HepG2 (cell line): Measurements from ENCODE around the gene NUFIP1. TPM values are rescaled to one million over a fixed set of nuclear protein-coding genes. Genes with fewer than 3 reads are reported as not detected.

Experiments used
- ARNT2 ChIP-seq: sonication (generic); formaldehyde crosslinking; IDR thresholded peaks from 2 replicates; pipeline ENCODE4 v1.8.0; 2022; ENCODE audit warnings: mild to moderate bottlenecking, low read depth, missing genetic modification reagents, moderate library complexity
- EHMT2 ChIP-seq: fragments of 200-600 bp; sonication (generic); IDR thresholded peaks from 2 replicates; pipeline ENCODE4 v1.7.0; 2017; ENCODE audit warnings: antibody characterized with exemption, low read depth, low read length, borderline replicate concordance
- FLYWCH1 ChIP-seq: sonication (generic); formaldehyde crosslinking; IDR thresholded peaks from 2 replicates; pipeline ENCODE4 v1.8.1; 2023; ENCODE audit warnings: mild to moderate bottlenecking, missing genetic modification reagents
- HMG20A ChIP-seq: IDR thresholded peaks from 2 replicates; pipeline ENCODE4 v1.6.1; 2016; ENCODE audit warnings: borderline replicate concordance
- HMG20B ChIP-seq: conservative IDR thresholded peaks from 2 replicates; pipeline ENCODE4 v1.6.1; 2016; ENCODE audit warnings: missing genetic modification reagents, missing compliant biosample characterization
- NFYB ChIP-seq: sonication (generic); formaldehyde crosslinking; IDR thresholded peaks from 2 replicates; pipeline ENCODE4 v1.4.0; 2020; ENCODE audit warnings: missing genetic modification reagents
- NRL ChIP-seq: sonication (generic); formaldehyde crosslinking; IDR thresholded peaks from 2 replicates; pipeline ENCODE4 v1.5.0; 2020; ENCODE audit warnings: missing genetic modification reagents, mild to moderate bottlenecking, moderate library complexity, borderline replicate concordance
- SKI ChIP-seq: fragments of 450-650 bp; IDR thresholded peaks from one replicate; pipeline ENCODE4 v1.6.1; 2018; ENCODE audit warnings: mild to moderate bottlenecking; ENCODE audit not compliant: partially characterized antibody
- ZBTB21 ChIP-seq: sonication (generic); formaldehyde crosslinking; IDR thresholded peaks from 2 replicates; pipeline ENCODE4 v1.4.0; 2020; ENCODE audit warnings: missing genetic modification reagents
- ZBTB7B ChIP-seq: sonication (generic); formaldehyde crosslinking; IDR thresholded peaks from 2 replicates; pipeline ENCODE4 v1.4.0; 2020; ENCODE audit warnings: missing genetic modification reagents
- ZNF121 ChIP-seq: sonication (generic); formaldehyde crosslinking; IDR thresholded peaks from 2 replicates; pipeline ENCODE4 v1.5.0; 2020; ENCODE audit warnings: mild to moderate bottlenecking, missing genetic modification reagents
- ZNF331 ChIP-seq: sonication (generic); formaldehyde crosslinking; IDR thresholded peaks from 2 replicates; pipeline ENCODE4 v1.4.0; 2020; ENCODE audit warnings: missing genetic modification reagents
- ZNF549 ChIP-seq: sonication (generic); formaldehyde crosslinking; IDR thresholded peaks from 2 replicates; pipeline ENCODE4 v1.5.0; 2020; ENCODE audit warnings: missing genetic modification reagents
- ZNF567 ChIP-seq: sonication (generic); formaldehyde crosslinking; IDR thresholded peaks from 2 replicates; pipeline ENCODE4 v1.8.1; 2023; ENCODE audit warnings: mild to moderate bottlenecking, missing genetic modification reagents, borderline replicate concordance
- ZNF577 ChIP-seq: sonication (generic); formaldehyde crosslinking; IDR thresholded peaks from 2 replicates; pipeline ENCODE4 v1.4.0; 2020; ENCODE audit warnings: mild to moderate bottlenecking, low read depth, missing genetic modification reagents, borderline replicate concordance
- ZNF629 ChIP-seq: sonication (generic); formaldehyde crosslinking; conservative IDR thresholded peaks from 2 replicates; pipeline ENCODE4 v1.5.0; 2020; ENCODE audit warnings: missing genetic modification reagents
- ZNF776 ChIP-seq: sonication (generic); formaldehyde crosslinking; IDR thresholded peaks from 2 replicates; pipeline ENCODE4 v1.4.0; 2020; ENCODE audit warnings: mild to moderate bottlenecking, missing genetic modification reagents
- ZNF788 ChIP-seq: sonication (generic); formaldehyde crosslinking; IDR thresholded peaks from 2 replicates; pipeline ENCODE4 v1.5.0; 2020; ENCODE audit warnings: mild to moderate bottlenecking, missing genetic modification reagents, borderline replicate concordance
- polyA plus RNA-seq, 8 experiments: library from polyadenylated mRNA; depleted of rRNA in 3 of 8; stranded (reverse) in 7 of 8; unstranded in 1 of 8; fragments of >200 nt; fragmentation: Illumina TruSeq in 4 of 8; extraction: Trizol in 4 of 8; gene quantifications; 2 replicates each; pipeline versions ENCODE4 v1.2.1 to v1.2.3, GENCODE V29; 2011 to 2016; ENCODE audit warnings: low read depth in 4 of 8, missing spikeins in 1 of 8, mixed read lengths in 1 of 8; ENCODE audit not compliant: insufficient read depth in 1 of 8
- total RNA-seq, 5 experiments: library from RNA; depleted of rRNA; stranded (reverse); fragments of >200 nt; fragmentation: Illumina TruSeq; extraction: Trizol; gene quantifications; 2 replicates each; pipeline ENCODE4 v1.2.3, GENCODE V29; 2016; ENCODE audit warnings: low read depth in 1 of 5
- TF ChIP-seq, protein P1 (sequence below): sonication (generic); formaldehyde crosslinking; conservative IDR thresholded peaks from 2 replicates; pipeline ENCODE4 v1.4.0; 2020; ENCODE audit warnings: missing genetic modification reagents
- TF ChIP-seq, protein P2 (sequence below): sonication (generic); formaldehyde crosslinking; IDR thresholded peaks from 2 replicates; pipeline ENCODE4 v1.4.0; 2020; ENCODE audit warnings: missing genetic modification reagents, borderline replicate concordance
- TF ChIP-seq, protein P3 (sequence below): IDR thresholded peaks from 2 replicates; pipeline ENCODE4 v1.6.1; 2016
- TF ChIP-seq, protein P4 (sequence below), 2 experiments: fragments of 450-650 bp in 1 of 2; sonication (generic) in 1 of 2; formaldehyde crosslinking; IDR thresholded peaks; 2 replicates each; pipeline versions ENCODE4 v1.5.0 to v1.8.0; 2020 to 2022; ENCODE audit warnings: mild to moderate bottlenecking in 1 of 2, missing genetic modification reagents in 1 of 2

The NUFIP1 gene
- total and polyA plus RNA-seq, 2 of the 13 experiments (the other 11 are each of a cell fraction or from before 2014, with no cell fraction given): 1.9 to 10.3 TPM

DNA sequence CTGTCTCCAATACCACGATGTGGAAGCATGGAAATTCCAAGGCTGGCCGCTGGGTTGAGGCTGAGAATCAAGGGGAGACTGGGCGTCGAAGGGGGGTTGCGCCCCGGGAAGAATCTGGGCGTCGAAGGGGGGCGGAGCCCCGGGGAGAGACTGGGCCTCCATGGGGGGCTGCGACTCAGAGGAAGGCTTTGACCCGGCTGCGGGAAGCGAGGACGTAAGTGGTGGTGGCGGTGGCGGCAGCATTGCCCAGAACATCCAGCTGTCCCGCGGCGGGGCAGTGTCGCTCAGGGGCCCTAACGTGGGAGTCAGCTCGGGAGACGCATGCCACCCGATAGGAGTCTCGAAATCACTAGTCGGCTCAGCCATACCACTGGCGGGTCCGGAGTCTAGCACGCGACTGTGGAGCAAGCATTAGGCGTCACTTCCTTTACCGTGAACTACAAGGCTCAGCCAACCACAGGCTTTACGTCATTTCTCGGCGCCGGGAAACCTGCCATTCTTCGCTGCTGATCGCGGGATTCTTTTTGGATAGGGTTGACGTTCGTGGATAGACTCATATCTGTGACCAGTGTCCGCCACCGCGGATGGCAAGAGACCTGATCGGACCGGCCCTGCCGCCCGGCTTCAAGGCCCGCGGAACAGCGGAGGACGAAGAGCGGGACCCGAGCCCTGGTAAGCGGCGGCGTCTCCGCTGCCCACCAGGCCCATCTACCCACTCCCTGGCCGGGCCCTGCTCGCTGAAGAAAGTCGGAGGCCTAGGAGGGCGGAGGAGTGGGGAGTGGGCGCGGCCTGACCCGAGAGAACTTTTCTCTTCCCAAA is at the start of gene NUFIP1, which contains the start of gene GPALPP1 (continued):
- TF ChIP-seq, protein P1, sequence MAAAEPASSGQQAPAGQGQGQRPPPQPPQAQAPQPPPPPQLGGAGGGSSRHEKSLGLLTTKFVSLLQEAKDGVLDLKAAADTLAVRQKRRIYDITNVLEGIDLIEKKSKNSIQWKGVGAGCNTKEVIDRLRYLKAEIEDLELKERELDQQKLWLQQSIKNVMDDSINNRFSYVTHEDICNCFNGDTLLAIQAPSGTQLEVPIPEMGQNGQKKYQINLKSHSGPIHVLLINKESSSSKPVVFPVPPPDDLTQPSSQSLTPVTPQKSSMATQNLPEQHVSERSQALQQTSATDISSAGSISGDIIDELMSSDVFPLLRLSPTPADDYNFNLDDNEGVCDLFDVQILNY (CRISPR knock-in tag): no peak
- TF ChIP-seq ZNF577 (no peak), ZNF629 (CRISPR knock-in tag) (no peak), ZNF331 (CRISPR knock-in tag) (peak; percentile 84), FLYWCH1 (CRISPR knock-in tag) (no peak), ZBTB7B (CRISPR knock-in tag) (peak; percentile 51; the same call in 1 of the 2 replicates), ZBTB21 (CRISPR knock-in tag) (peak; percentile 39; the same call in 1 of the 2 replicates), ZNF567 (CRISPR knock-in tag) (no peak), ARNT2 (CRISPR knock-in tag) (0 out of 2 replicates have a peak, but pooled peaks have one; percentile 20), HMG20B (CRISPR knock-in tag) (no peak), NFYB (CRISPR knock-in tag) (peak; percentile 87), NRL (no peak; the same call in 1 of the 2 replicates), SKI (peak; percentile 59), ZNF776 (CRISPR knock-in tag) (0 out of 2 replicates have a peak, but pooled peaks have one; percentile 57), ZNF549 (CRISPR knock-in tag) (no peak), ZNF788 (CRISPR knock-in tag) (no peak; the same call in 1 of the 2 replicates), ZNF121 (CRISPR knock-in tag) (no peak), EHMT2 (no peak), HMG20A (no peak)
- TF ChIP-seq, protein P2, sequence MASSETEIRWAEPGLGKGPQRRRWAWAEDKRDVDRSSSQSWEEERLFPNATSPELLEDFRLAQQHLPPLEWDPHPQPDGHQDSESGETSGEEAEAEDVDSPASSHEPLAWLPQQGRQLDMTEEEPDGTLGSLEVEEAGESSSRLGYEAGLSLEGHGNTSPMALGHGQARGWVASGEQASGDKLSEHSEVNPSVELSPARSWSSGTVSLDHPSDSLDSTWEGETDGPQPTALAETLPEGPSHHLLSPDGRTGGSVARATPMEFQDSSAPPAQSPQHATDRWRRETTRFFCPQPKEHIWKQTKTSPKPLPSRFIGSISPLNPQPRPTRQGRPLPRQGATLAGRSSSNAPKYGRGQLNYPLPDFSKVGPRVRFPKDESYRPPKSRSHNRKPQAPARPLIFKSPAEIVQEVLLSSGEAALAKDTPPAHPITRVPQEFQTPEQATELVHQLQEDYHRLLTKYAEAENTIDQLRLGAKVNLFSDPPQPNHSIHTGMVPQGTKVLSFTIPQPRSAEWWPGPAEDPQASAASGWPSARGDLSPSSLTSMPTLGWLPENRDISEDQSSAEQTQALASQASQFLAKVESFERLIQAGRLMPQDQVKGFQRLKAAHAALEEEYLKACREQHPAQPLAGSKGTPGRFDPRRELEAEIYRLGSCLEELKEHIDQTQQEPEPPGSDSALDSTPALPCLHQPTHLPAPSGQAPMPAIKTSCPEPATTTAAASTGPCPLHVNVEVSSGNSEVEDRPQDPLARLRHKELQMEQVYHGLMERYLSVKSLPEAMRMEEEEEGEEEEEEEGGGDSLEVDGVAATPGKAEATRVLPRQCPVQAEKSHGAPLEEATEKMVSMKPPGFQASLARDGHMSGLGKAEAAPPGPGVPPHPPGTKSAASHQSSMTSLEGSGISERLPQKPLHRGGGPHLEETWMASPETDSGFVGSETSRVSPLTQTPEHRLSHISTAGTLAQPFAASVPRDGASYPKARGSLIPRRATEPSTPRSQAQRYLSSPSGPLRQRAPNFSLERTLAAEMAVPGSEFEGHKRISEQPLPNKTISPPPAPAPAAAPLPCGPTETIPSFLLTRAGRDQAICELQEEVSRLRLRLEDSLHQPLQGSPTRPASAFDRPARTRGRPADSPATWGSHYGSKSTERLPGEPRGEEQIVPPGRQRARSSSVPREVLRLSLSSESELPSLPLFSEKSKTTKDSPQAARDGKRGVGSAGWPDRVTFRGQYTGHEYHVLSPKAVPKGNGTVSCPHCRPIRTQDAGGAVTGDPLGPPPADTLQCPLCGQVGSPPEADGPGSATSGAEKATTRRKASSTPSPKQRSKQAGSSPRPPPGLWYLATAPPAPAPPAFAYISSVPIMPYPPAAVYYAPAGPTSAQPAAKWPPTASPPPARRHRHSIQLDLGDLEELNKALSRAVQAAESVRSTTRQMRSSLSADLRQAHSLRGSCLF (CRISPR knock-in tag): no peak
- TF ChIP-seq, protein P3, sequence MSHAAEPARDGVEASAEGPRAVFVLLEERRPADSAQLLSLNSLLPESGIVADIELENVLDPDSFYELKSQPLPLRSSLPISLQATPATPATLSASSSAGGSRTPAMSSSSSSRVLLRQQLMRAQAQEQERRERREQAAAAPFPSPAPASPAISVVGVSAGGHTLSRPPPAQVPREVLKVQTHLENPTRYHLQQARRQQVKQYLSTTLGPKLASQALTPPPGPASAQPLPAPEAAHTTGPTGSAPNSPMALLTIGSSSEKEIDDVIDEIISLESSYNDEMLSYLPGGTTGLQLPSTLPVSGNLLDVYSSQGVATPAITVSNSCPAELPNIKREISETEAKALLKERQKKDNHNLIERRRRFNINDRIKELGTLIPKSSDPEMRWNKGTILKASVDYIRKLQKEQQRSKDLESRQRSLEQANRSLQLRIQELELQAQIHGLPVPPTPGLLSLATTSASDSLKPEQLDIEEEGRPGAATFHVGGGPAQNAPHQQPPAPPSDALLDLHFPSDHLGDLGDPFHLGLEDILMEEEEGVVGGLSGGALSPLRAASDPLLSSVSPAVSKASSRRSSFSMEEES (CRISPR knock-in tag): peak; percentile 84
- TF ChIP-seq, protein P4, sequence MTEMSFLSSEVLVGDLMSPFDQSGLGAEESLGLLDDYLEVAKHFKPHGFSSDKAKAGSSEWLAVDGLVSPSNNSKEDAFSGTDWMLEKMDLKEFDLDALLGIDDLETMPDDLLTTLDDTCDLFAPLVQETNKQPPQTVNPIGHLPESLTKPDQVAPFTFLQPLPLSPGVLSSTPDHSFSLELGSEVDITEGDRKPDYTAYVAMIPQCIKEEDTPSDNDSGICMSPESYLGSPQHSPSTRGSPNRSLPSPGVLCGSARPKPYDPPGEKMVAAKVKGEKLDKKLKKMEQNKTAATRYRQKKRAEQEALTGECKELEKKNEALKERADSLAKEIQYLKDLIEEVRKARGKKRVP (CRISPR knock-in tag; IDR thresholded peaks at IDR 0.05): no peak
